Effector memory CD8-positive, alpha-beta T cell (primary cell): ENCODE data around the gene DRC7.

Source experiments
- ATAC-seq: fragments of 150-1000 bp; cut with Tn5 transposase; replicated peaks from 2 replicates; pipeline ENCODE4 v1.10.0; 2021; ENCODE audit warnings: mild to moderate bottlenecking, moderate library complexity
- DNase-seq, 3 experiments: peaks; one replicate each; pipeline ENCODE4 v3.0.0; 2021
- H3K27ac Mint-ChIP-seq, 2 donors: one replicate each; pipeline ENCODE4 v1.8.0; 2022; ENCODE audit warnings: mild to moderate bottlenecking in 2 of 2, mixed read lengths in 2 of 2, moderate library complexity in 2 of 2
- H3K27me3 Mint-ChIP-seq, 2 donors: one replicate each; pipeline ENCODE4 v1.8.0; 2022; ENCODE audit warnings: mixed read lengths in 2 of 2
- H3K36me3 Mint-ChIP-seq: one replicate; pipeline ENCODE4 v1.8.0; 2022; ENCODE audit warnings: mild to moderate bottlenecking, moderate library complexity, mixed read lengths; ENCODE audit not compliant: insufficient read depth
- H3K4me1 Mint-ChIP-seq, 2 donors: one replicate each; pipeline ENCODE4 v1.8.0; 2022; ENCODE audit warnings: low read depth in 2 of 2, mixed read lengths in 2 of 2
- H3K4me3 Mint-ChIP-seq, 2 donors: one replicate each; pipeline ENCODE4 v1.8.0; 2022; ENCODE audit warnings: mild to moderate bottlenecking in 2 of 2, mixed read lengths in 2 of 2, moderate library complexity in 2 of 2
- H3K9me3 Mint-ChIP-seq, 2 donors: one replicate each; pipeline ENCODE4 v1.8.0; 2022; ENCODE audit warnings: mixed read lengths in 2 of 2
- total RNA-seq, 9 experiments: gene quantifications; one replicate each; lab custom pipeline; 2026; lab: John Stamatoyannopoulos, UW

DRC7 gene, protein sequence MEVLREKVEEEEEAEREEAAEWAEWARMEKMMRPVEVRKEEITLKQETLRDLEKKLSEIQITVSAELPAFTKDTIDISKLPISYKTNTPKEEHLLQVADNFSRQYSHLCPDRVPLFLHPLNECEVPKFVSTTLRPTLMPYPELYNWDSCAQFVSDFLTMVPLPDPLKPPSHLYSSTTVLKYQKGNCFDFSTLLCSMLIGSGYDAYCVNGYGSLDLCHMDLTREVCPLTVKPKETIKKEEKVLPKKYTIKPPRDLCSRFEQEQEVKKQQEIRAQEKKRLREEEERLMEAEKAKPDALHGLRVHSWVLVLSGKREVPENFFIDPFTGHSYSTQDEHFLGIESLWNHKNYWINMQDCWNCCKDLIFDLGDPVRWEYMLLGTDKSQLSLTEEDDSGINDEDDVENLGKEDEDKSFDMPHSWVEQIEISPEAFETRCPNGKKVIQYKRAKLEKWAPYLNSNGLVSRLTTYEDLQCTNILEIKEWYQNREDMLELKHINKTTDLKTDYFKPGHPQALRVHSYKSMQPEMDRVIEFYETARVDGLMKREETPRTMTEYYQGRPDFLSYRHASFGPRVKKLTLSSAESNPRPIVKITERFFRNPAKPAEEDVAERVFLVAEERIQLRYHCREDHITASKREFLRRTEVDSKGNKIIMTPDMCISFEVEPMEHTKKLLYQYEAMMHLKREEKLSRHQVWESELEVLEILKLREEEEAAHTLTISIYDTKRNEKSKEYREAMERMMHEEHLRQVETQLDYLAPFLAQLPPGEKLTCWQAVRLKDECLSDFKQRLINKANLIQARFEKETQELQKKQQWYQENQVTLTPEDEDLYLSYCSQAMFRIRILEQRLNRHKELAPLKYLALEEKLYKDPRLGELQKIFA
- 0 reads per million in 9 experiments for total RNA-seq

DNA sequence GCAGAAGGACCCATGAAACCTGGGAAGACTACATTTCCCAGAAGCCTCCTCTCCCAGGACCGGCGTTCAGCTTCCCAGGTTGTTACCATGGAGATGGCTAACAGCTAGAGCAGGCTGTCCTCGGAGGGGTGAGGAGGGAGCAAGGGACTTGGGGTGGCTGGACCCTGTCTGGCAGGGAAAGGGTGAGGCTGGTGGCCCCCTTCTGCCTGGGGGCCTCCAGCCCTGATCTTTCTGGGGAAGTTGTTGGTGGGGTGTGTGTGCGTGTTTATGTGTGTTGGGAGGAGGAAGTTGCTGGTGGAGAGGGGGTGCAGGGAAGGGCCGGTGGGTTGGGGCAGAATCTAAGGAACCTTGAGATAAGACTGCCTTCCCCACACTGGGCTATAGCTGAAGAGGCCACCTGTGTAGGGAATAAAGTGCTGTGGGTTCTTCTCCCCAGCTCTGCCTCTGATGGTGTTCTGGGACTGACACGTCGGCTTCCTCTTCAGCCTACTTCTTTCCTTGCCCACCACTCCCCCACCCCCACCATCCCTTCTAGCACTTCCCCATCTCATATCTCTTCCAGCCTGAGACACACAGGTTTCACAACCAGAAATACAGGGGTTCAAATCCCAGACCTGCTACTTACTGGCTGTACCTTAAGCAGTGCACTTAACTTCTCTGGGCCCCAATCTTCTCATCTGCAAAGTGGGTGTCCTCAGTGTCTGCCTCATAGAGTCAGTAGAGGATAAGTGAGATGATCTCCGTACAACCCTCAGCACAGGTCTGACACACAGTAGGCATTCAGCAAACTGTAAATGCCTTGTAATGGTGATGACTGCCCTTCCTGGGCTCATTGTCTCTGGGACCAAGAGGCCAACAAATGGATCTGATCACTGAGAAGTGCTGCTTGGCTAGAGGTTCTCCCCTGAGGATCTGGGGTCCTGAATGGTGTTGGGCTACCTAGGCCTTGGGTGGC lies at the start of gene DRC7:
Gene DRC7 (plus strand): TSS at position 82 of the 955 bp plus-strand sequence. CDS start 3,144 bp downstream, outside the sequence.
- DNase-seq (no peak), ATAC-seq (no peak)
- Mint-ChIP-seq H3K36me3 (peaks cover 6% of the 10 kb centered on the region), H3K27me3 (peaks cover 6 to 13% of the 10 kb centered on the region in 2 donors), H3K4me3 (peak within 1 kb of the TSS in 1 of 2 donors; percentile 5), H3K27ac (peak within 1 kb of the TSS; percentile 32 to 36), H3K9me3 (no peaks in the 10 kb centered on the region), H3K4me1 (peaks cover 3 to 12% of the 10 kb centered on the region in 2 donors)

- Mint-ChIP-seq H3K4me1 (peaks cover 38 to 45% of the 10 kb centered on the region in 2 donors), H3K27me3 (no peaks in the 10 kb centered on the region), H3K4me3 (no peak overlapping the region), H3K36me3 (peaks cover 12% of the 10 kb centered on the region), H3K9me3 (no peaks in the 10 kb centered on the region), H3K27ac (no peak overlapping the region)
- no peak for DNase-seq
- no peak for ATAC-seq
Measured at GRCh38 chr16:57645169-57645568, 49.4 kb upstream of the DRC7 start.

GRCh38 chr16:57645691-57646387 lies 48.8 kb upstream of the DRC7 start:
- DNase-seq (no peak), ATAC-seq (no peak)
- Mint-ChIP-seq H3K4me3 (peak overlapping the region; percentile 55 to 78), H3K27ac (peak overlapping the region in 1 of 2 donors; percentile 90), H3K9me3 (no peaks in the 10 kb centered on the region), H3K27me3 (no peaks in the 10 kb centered on the region), H3K4me1 (peaks cover 41% of the 10 kb centered on the region in 2 donors), H3K36me3 (peaks cover 13% of the 10 kb centered on the region)

DNA sequence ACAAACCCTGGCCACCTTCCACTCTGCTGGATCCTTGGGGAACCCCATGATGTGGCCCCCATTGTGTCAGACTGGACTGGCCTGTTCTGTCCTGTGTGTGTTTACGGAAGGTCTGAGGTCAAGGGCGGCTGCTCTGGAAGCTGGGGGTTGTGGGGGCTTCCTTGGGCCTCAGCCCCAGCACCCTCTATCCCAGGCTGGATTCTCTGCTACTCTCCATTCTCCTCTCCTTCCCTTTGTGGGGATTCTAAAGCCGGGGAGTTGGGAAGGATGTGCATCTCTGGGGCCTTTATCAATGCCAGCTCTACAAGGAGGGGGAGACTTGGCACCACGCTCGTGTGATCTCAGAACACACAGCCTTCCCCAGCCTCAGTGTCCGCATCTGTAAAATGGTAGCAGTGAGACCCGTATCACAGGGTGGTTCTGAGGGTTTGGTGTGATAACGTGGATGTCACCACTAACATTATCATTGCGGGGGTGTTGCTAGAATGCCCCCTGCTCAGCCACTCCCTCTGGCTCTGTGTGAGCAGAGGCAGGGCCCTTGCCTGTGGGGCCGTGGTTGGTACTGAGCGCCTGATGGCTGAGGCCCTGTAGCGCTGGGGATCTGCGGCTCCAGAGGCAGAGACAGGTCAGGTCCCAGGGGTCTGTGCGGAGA lies 48.1 kb upstream of the DRC7 start:
- H3K36me3 Mint-ChIP-seq = peaks cover 20% of the 10 kb centered on the region
- peaks cover 47 to 48% of the 10 kb centered on the region in 2 donors for H3K4me1 Mint-ChIP-seq
- H3K27me3 Mint-ChIP-seq = no peaks in the 10 kb centered on the region
- H3K4me3 Mint-ChIP-seq = peak overlapping the region; percentile 73 to 78
- peak overlapping the region in 1 of 2 donors; percentile 90 for H3K27ac Mint-ChIP-seq
- H3K9me3 Mint-ChIP-seq = no peaks in the 10 kb centered on the region
- DNase-seq = peak; percentile 39 to 48 (median 46)
- peak; percentile 78 for ATAC-seq

GRCh38 chr16:57647136-57647875 lies 47.3 kb upstream of the DRC7 start:
- ATAC-seq = no peak
- peaks cover 28% of the 10 kb centered on the region for H3K36me3 Mint-ChIP-seq
- no peak for DNase-seq
- H3K9me3 Mint-ChIP-seq = no peaks in the 10 kb centered on the region
- no peaks in the 10 kb centered on the region for H3K27me3 Mint-ChIP-seq
- peak overlapping the region; percentile 73 to 78 for H3K4me3 Mint-ChIP-seq
- H3K4me1 Mint-ChIP-seq = peaks cover 55 to 56% of the 10 kb centered on the region in 2 donors
- peak overlapping the region in 1 of 2 donors; percentile 90 for H3K27ac Mint-ChIP-seq

DNA sequence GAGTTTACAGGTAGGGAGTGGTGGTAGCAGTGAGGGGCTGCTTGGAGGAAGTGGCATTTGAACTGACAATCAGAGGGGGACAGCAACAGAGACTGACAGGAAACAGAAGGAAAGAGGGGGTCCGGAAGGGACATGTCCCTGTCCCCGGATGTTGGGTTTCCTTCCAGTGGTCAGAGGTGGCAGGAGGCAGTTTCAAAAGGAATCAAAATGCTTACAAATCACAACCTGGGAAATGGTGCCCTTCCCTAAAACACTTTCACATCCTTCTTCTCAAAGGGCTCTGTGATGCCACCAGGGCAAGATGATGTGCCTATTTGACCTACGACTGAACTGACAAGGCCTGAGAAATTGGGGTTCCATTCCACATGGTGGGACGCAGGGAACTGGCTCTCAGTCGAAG lies 46.5 kb upstream of the DRC7 start:
- H3K9me3 Mint-ChIP-seq = no peaks in the 10 kb centered on the region
- no peak for DNase-seq
- peaks cover 34% of the 10 kb centered on the region for H3K36me3 Mint-ChIP-seq
- H3K27me3 Mint-ChIP-seq = no peaks in the 10 kb centered on the region
- peak overlapping the region in 1 of 2 donors; percentile 90 for H3K27ac Mint-ChIP-seq
- peaks cover 53 to 56% of the 10 kb centered on the region in 2 donors for H3K4me1 Mint-ChIP-seq
- no peak for ATAC-seq
- H3K4me3 Mint-ChIP-seq = peak overlapping the region; percentile 73 to 78

DNA sequence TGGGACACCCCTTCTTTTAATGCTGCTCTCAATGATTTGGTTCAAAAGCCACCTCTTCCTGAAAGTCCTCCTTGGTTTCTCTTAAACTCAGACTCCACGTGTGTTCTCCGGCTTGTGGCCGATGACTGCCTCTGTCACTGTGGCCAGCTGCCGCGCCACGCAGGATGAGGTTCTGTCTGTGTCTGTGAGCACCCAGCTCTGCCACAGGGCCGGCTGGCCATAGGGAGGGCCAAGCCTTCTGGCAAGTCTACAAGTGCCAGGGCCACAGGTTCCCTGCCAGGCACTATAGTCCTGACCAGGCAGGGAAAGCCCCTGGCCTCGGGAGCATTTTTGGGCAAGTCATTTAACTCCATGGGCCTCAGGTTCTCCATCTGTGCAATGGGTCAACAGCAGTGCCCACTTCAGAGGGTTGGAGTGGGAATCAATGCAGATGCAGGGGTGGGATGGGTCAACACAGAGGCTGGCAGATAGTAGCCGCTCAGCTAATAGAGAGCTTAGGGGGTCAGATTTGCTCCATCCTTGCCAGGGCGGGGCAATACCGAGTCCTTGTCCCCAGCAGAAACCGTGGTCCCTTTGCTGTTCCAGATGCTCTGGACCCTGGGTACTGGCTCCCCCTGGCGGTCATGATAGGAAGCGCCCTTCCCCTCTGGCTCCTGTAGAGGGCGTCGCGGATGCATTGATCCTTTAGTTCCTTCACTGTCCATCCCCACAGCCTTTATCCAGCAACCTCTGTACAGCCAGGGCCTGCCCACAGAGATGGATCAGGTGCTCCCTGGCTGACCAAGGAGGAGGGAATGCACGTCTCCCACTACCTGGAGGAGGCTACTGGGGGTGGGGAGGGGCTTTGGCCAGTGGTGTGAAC lies 45.8 kb upstream of the DRC7 start:
- Mint-ChIP-seq H3K27ac (peak overlapping the region in 1 of 2 donors; percentile 90), H3K4me3 (peak overlapping the region; percentile 73 to 78), H3K4me1 (peaks cover 50 to 59% of the 10 kb centered on the region in 2 donors), H3K27me3 (no peaks in the 10 kb centered on the region), H3K9me3 (no peaks in the 10 kb centered on the region), H3K36me3 (peaks cover 40% of the 10 kb centered on the region)
- ATAC-seq = peak; percentile 64
- DNase-seq = peak; percentile 86 to 94 (median 90)

DNA sequence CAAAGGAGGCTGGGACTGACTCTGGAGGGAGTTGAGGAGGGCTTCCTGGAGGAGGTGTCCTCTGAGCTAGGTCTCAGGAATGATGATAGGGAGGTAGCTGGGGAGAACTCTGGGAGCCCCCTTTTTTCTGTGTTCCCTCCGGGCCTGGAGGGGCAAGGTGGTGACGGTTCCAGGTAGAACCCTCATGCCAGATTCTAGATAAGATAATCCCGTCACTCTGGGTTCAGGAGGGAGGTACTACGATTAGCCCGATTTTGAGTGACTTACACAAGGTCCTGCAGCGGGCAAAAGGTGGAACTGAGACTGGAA lies 45.2 kb upstream of the DRC7 start:
- peak overlapping the region; percentile 73 to 78 for H3K4me3 Mint-ChIP-seq
- ATAC-seq (no peak), DNase-seq (no peak)
- H3K9me3 Mint-ChIP-seq = no peaks in the 10 kb centered on the region
- no peaks in the 10 kb centered on the region for H3K27me3 Mint-ChIP-seq
- H3K27ac Mint-ChIP-seq = peak overlapping the region in 1 of 2 donors; percentile 90
- H3K36me3 Mint-ChIP-seq = peaks cover 42% of the 10 kb centered on the region
- H3K4me1 Mint-ChIP-seq = peaks cover 50 to 62% of the 10 kb centered on the region in 2 donors

- Mint-ChIP-seq H3K27me3 (no peaks in the 10 kb centered on the region), H3K27ac (peak overlapping the region in 1 of 2 donors; percentile 46), H3K4me3 (peak overlapping the region; percentile 15 to 73), H3K4me1 (peaks cover 50 to 62% of the 10 kb centered on the region in 2 donors), H3K9me3 (no peaks in the 10 kb centered on the region), H3K36me3 (peaks cover 45% of the 10 kb centered on the region)
- ATAC-seq (no peak), DNase-seq (no peak)
Measured at GRCh38 chr16:57649846-57650245, 44.8 kb upstream of the DRC7 start.

DNA sequence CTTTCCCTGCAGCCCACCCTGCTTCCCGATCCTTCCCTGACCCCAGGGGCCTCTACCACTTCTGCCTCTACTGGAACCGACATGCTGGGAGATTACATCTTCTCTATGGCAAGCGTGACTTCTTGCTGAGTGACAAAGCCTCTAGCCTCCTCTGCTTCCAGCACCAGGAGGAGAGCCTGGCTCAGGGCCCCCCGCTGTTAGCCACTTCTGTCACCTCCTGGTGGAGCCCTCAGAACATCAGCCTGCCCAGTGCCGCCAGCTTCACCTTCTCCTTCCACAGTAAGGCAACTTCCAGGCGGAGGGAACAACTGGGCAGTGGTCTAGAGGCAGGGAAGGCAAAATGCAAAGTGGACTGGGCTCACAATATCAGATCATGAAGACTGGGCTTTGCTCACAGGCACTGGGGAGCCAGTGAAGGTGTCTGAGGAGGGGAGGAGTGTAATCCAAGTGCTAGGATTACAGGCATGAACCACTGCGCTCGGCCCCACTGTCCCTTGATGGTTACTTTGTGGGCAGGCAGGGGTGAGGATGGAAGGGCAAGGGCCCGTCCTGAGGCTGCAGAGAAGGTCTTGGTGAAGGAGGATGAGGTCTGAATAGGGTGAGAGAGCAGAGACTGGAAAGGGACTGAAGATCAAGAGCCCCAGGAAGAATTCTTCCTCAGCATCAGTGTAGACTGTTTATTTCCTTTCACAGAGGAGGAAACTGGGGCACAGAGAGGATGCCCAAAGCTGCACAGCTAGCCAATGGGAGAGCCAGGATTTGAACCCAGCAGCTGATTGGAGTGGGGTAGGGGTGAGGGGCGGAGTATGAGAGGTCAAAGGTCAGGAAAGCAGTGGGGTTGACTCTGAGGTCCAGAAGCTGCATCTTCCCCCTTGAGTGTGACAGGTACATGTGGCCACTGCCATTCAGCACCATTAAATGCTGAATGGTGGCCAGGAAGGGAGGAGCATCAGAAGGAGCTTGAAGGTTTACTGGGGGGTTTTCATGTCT lies 43.0 kb upstream of the DRC7 start:
- H3K27me3 Mint-ChIP-seq = no peaks in the 10 kb centered on the region
- peak; percentile 49 for ATAC-seq
- no peaks in the 10 kb centered on the region for H3K9me3 Mint-ChIP-seq
- H3K36me3 Mint-ChIP-seq = peaks cover 61% of the 10 kb centered on the region
- peaks cover 51 to 69% of the 10 kb centered on the region in 2 donors for H3K4me1 Mint-ChIP-seq
- H3K27ac Mint-ChIP-seq = peak overlapping the region; percentile 86 to 94
- DNase-seq = peak in 2 of 3 experiments; percentile 20 to 24
- peak overlapping the region; percentile 53 to 57 for H3K4me3 Mint-ChIP-seq
